Esophagus muscularis mucosa (tissue), 3 donors: Measurements from ENCODE around the gene DYNLT2B.
"Not testable (repeated sequence)": the region's sequence is repeated elsewhere in the genome, so short reads cannot be mapped to it uniquely, and the experiment has no call there.

Experiments
- CTCF ChIP-seq, 3 experiments: fragments of 200-600 bp in 2 of 3; fragments of 450-650 bp in 1 of 3; sonication (generic) in 2 of 3; IDR thresholded peaks; one replicate each; pipeline ENCODE4 v1.5.1; 2017 to 2019; ENCODE audit warnings: antibody characterized with exemption in 3 of 3, mild to moderate bottlenecking in 2 of 3, moderate library complexity in 1 of 3
- POLR2A ChIP-seq: fragments of 450-650 bp; IDR thresholded peaks from one replicate; pipeline ENCODE4 v1.6.1; 2017; ENCODE audit warnings: antibody characterized with exemption, moderate library complexity, mild to moderate bottlenecking, low read depth
- POLR2AphosphoS5 ChIP-seq, 2 donors: sonication (generic); formaldehyde crosslinking; IDR thresholded peaks; one replicate each; pipeline ENCODE4 v1.6.1; 2017; ENCODE audit warnings: antibody characterized with exemption in 2 of 2

DNA sequence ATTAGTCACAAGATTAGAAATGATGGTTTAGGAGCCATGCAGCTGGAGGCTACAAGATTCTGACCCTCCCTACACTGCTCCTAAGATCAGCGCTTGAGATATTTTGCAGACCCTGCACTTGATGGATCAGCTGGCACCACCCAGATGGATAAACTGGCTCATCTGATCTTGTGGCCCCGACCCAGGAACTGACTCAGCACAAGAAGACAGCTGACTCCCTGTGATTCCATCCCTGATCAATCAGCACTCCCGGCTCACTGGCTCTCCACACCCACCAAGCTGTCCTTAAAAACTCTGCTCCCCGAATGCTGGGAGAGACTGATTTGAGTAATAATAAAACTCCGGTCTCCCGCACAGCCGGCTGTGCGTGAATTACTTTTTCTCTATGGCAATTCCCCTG lies 15.1 kb downstream of the DYNLT2B start:
- not testable (repeated sequence) for TF ChIP-seq POLR2A; POLR2AphosphoS5 (IDR thresholded peaks at IDR 0.05); CTCF (IDR thresholded peaks at IDR 0.05)
